GM21717 (cell line): Measurements from ENCODE around the gene PLAAT3.
"Not testable (repeated sequence)": the region's sequence is repeated elsewhere in the genome, so short reads cannot be mapped to it uniquely, and the experiment has no call there.

Experiments
- ATAC-seq: cut with Tn5 transposase; IDR thresholded peaks from one replicate; pipeline ENCODE4 v1.9.1; 2021; ENCODE audit warnings: mild to moderate bottlenecking, moderate library complexity; ENCODE audit not compliant: unreplicated experiment

The PLAAT3 gene

DNA sequence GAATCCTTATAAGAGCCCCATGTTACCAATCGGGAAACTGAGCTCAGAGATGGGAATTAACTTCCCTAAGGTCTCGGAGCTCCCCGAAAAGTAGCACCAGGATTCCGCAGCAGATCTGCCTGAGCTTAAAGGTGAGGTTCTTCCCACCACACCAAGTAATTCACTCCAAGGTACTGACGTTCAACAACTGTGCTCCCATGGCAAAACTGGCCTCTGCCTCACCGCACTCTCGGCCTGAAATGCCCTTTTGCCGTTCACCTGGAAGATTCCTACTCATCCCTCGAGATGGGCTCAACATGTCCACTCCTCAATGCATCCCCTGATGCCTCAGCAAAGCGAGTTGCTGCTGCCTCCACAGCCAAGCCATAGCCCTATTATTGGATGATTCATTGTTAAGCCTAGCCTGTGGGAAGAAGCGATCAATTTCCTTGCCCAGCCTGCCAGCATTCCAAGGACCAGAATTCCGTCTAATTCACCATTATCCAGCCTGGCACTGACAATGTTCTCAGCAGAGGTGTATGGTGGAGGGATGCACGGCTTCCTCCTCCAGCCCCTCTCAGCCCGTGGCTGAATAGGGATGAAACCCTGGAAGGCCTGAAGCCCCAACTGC, 4.2 kb downstream of the PLAAT3 start:
- ATAC-seq, result no peak

DNA sequence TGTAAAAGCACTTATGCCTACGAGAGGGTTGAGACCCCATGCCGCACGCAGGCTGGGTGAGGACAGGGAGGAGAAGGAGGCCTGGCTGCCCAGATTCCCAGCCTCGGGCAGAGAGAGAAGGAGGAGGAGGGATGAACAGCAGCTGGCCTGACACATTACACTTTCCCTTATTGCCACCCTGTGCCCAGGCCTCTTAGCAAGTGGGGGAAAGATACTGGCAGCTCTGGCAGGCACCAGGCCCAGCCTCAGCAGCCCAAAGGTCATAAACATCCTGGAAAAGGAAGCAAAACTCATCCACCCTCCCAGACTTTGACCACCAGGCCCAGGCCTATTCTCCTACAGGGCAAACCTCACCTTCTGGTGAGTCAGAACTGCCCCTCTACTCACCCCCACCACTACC, 4.7 kb downstream of the PLAAT3 start:
- no peak for ATAC-seq

DNA sequence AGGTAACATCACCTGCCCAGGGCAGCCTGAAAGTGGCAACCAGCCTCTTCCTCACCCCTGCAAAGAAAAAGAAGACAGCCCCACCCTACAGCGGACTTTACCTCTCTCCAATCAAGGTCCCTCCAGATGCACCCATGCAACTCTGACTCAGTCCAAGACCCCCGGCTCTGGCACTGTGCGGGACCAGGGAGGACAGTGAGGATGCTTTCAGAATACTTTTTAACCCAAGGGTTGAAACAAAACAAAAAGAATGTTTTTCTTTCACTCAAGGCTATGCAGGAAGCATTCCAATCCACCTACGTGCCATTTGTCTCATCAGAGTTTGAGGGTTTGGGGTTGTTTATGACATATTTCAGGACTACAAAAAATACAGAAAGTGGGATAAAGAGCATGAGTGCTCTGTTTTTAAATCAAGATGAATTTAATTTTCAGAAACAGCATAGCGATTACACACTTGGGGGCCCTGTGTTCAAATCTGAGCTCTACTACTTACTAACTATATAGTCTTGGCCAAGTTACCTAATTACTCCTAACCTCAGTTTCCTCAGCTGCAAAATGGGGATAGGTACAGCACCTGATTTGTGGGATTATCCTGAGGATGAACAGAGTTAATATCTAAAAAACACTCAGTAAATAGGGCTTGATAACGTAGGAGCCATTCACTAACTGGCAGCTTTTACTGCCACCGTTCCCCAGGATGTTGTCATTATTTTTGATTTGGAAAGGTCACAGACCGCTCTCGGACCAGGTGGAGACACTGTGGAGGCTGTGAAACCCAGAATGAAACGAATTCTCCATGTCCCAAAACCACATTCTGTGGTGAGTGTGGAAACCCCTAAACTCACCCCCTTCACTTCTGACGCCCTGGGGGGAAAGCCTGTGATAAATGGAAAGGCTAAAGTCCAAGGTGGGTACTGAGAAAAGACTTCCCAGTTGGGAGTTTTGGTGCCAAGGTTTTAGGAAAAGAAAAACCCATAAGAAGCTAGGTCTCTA, 5.6 kb downstream of the PLAAT3 start:
- no peak for ATAC-seq

DNA sequence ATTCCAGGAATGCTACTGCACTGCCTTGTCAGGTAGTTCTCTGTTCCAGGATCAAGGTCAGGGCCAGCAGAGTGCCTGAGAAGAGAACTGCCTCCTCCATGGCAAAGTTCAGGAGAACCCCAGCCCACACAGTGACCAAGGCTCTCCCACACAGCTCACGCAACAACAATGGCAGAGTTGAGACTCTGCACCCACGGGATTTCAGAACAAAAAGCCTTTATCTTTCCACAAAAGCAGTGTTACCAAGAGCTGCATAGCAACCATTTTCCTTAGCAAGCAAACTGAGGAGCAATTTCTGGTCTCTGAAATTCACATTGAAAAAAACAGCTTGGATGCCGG, 11.1 kb downstream of the PLAAT3 start:
- ATAC-seq, result no peak

DNA sequence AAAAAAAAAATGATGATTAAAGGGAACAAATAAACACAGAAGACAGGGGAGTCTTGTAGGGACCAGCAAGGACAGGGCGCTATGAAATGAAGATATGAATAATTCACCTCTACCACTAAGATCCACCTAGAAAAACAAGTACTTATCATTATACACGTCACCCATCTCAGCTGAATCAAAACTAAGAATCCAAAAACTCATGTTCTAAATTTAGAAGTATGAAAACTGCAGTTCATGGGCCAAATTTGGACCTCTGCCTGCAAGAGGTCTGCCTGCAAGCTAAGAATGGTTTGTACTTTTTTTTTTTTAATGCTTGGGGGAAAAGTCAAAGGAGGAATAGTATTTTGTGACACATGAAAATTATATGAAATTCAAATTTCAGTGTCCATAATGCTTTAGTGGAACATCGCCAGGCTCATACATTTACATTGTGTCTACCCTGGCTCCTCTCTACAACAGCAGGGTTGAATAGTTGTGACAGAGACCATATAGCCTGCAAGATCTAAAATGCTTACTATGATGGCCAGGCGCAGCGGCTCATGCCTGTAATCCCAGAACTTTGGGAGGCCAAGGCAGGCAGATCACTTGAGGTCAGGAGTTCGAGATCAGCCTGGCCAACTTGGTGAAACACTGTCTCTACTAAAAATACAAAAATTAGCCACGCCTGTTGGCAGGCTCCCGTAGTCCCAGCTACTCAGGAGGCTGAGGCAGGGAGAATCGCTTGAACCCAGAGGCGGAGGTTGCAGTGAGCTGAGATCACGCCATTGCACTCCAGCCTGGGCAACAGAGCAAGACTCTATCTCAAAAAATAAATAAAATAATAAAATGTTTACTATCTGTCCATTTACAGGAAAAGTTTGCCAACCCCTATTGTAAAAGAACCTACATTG, 11.7 kb downstream of the PLAAT3 start:
- not testable (repeated sequence) for ATAC-seq

DNA sequence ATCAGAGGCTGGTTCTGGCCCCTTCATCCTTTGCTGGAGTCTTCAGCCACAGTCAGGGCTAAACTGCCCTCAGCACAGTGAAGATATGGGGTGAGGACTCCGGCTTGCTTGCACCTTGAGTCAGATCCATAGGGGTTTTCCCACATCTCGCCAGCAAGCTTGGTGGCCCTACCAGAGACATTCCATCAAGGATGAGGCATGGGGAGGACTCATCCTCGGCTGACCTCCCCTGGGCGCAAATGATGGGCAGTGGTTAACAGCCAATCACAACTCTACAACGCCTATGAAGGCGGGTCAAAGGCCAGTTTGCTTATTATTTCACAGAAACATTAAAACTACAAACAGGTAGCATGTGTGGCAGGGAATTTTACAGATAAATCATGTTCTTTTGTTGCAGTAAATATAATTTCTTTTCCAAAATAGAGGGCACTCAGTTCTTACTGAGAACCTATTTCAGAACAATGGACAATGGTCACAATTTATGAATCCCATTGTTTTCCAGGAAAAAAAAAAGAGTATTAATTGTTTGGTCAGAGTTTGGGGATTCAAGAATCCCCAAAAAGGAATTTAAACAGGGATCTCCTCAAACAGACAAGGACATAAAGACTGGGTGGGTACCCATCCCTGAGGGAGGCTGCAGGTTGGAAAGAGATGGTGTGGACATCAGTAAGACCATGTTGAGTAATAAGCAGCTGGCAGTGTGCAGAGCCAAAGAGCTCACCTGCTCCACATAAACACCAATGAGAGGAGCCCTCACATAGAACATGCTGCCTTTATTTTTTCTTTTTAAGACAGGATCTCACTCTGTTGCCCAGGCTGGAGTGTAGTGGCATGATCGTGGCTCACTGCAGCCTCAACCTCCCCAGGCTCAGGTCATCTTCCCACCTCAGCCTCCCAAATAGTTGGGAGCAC, 14.8 kb downstream of the PLAAT3 start:
- ATAC-seq, result no peak

DNA sequence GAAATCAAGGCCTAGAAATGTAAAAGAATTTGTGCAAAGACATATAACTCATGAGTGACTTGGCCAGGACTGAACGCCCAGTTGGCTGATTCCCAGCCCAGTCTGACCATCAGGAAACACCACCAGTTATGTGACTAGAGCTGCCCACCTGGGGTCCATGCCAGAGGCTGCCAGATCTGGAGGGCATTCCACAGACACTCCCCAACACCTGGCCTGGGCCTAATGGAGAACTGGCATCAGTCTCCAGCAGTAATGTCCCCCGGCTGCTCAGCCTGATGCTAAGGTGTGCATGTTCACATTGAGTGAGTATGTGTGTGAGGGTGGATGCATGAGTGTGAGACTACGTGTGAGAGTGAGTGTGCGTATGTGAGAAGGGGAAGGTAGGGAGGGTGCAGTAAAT, 15.7 kb downstream of the PLAAT3 start:
- no peak for ATAC-seq

DNA sequence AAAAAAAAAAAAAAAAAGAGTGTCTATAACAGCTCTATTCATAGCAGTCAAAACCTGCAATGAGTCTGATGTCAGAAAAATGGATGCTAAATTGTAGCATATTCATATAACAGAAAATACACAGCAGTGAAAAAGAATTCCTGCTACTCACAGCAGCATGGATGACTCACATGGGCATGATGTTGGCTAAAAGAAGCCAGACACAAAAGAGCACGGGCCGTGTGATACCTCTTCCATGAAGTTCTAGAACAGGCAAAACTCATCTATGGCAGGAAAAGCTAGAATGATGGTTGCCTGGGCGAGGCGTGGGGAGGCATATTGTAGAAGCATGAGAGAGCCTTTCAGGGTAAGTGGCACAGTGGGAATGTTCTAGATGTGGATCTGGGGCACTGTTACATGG, 18.9 kb downstream of the PLAAT3 start:
- no peak for ATAC-seq

DNA sequence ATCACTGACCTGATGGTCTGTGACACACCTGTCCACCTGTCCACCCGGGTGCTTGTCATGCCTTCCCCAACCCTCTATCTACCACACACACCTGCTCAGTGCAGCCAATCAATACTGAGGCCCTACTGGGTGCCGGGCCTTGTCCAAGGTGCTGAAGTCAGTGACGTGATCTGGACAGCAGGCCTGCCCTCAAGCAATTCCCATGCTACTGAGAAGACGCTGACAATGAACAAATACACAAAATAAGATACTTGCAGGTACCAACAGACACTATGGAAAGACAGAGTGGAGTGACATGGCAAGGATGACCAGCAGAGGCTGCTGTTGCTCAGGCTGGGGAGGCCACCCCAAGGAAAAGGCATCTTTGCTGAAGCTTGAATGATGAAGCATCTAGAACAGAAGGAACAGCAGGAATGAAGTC, 21.2 kb downstream of the PLAAT3 start:
- no peak for ATAC-seq

DNA sequence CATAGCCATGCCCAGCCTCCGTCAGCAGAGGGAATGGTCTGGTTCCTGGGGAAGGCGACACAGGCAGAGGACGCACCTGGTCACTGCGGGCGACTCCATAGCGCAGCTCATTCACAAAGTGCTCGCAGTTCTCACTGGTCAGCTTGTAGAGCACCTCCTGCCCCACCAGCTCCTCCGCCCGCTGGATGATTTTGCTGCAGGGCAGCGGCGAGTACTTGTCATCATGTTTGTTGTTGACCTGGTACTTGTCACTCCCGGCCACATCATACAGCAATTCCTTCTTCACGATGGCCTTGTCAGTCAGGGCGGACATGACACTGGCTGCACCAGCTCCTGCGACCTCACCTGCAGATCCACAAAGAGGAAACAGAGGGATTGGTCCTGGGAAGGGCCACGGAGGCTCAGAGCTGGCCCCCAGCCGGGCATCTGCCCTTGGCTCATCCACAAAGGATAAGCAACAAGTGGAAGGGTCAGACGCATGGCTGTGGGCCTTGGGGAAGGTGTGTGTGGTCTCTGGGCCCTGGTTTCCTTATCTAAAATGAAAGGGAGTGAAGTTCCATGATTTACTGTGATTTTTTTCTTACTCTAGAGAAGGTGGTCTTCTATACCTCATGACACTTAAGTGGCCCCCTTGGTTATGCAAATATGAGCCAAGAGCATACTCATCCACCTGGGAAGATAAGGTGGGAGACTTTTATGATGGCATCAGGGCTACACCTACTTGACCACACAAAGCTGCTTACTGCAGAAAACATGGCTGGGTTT, 24.0 kb downstream of the PLAAT3 start:
- ATAC-seq, result no peak

DNA sequence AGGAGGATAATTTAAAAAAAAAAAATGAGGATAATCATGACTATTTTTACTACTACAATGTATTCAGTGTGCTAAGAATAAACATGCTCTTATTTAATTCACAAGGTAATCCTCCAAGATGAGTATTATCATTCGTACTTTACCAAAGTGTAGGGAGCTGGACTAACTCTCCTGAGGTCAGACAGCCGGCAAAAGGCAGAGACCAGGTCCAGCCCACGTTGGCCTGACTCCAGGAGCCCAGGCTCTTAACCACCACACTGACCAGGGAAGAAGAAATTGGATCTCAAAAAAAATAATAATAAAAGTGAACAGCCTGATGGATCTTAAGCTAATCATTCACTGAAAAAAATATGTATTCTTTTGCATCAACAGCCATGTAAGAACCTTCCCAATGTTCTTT, 25.2 kb downstream of the PLAAT3 start:
- ATAC-seq, result no peak

DNA sequence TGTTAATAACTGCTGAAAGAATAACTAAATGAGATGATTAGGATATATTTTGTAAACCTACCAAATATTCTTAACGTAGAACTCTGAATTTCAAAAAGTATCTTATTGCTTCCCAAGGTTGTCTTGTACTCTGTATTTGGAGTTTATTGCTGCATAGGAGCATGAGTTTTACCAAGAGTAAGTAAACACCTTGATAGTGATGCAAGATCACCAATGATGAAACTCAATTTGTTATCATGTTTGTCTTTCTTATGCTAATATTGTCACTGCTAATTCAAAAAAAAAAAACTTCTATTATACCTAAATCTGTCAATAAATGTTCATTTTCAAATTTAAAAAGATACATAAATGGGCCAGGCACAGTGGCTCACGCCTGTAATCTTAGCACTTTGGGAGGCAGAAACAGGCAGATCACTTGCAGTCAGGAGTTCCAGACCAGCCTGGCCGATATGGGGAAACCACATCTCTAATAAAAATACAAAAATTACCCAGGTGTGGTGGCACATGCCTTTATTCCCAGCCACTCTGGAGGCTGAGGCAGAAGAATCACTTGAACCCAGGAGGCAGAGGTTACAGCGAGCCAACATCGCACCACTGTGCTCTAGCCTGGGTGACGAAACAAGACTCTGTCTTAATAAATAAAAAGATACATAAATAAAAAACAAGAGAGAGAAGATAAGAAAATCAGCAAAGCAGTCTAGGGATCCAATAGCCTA, 27.6 kb downstream of the PLAAT3 start:
- no peak for ATAC-seq

DNA sequence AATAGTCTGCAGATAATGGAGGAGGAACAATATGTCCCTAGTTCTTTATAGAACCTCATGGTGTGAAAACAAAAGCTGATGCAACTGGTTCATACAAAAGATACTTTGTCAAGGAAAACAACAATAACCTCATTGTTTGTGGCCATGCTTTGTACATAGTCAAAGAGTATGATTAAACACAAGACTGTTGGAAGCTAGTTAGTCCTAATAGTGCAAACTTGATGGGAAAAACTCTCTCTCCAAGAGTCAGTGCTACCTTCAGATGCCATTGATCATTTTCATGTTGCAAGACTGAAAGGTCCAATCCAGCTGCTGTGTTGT, 30.9 kb downstream of the PLAAT3 start:
- no peak for ATAC-seq

DNA sequence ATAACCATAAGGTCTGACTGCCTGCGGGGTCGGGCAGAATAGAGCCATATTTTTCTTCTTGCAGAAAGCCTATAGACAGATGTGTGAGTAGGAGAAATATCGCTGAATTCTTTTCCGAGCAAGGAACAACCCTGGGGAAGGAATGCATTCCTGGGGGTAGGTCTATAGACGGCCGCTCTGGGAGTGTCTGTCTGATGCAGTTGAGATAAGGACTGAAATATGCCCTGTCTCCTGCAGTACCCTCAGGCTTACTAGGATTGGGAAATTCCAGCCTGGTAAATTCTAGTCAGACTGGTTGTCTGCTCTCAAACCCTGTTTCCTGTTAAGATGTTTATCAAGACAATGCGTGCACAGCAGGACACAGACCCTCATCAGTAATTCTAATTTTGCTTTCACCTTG, 33.0 kb downstream of the PLAAT3 start:
- not testable (repeated sequence) for ATAC-seq

DNA sequence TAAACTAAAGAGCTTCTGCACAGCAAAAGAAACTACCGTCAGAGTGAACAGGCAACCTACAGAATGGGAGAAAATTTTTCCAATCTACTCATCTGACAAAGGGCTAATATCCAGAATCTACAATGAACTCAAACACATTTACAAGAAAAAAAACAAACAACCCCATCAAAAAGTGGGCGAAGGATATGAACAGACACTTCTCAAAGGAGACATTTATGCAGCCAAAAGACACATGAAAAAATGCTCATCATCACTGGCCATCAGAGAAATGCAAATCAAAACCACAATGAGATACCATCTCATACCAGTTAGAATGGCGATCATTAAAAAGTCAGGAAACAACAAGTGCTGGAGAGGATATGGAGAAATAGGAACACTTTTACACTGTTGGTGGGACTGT, 35.4 kb downstream of the PLAAT3 start:
- ATAC-seq, result not testable (repeated sequence)

DNA sequence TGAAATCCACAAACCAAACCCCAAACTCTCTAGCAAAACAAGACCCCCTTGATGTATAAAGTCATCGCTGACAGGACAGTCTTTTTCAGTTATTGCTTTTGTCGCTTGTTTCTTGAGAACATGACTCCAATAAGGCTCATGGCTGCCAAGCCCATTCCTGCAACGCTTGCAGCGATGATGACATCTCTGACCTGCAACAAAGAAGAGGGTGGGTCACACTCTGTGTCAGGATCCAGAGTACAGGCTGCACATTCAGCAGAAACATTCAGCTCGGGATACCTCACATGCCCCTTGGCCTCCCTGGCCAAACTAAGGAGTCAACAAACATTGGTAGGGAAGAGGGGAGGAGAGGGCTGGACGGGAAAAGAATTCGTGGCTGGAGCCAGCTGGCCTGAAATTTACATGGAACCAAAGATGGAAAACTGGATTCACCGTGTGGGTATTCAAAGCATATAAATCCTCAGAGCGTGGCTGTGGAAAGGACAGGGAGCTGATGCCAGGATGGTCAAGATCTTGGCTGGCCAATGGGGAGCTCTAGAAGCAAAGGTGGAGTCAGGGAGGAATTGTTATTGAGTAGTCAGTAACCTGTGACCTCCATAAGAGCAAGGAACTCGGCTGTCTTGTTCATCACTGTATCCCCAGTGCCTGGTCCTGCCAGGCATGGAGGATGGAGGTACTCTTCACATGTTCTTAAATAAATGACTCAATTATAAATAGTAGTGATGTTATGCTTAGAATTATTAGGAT, 39.2 kb downstream of the PLAAT3 start:
- no peak for ATAC-seq

DNA sequence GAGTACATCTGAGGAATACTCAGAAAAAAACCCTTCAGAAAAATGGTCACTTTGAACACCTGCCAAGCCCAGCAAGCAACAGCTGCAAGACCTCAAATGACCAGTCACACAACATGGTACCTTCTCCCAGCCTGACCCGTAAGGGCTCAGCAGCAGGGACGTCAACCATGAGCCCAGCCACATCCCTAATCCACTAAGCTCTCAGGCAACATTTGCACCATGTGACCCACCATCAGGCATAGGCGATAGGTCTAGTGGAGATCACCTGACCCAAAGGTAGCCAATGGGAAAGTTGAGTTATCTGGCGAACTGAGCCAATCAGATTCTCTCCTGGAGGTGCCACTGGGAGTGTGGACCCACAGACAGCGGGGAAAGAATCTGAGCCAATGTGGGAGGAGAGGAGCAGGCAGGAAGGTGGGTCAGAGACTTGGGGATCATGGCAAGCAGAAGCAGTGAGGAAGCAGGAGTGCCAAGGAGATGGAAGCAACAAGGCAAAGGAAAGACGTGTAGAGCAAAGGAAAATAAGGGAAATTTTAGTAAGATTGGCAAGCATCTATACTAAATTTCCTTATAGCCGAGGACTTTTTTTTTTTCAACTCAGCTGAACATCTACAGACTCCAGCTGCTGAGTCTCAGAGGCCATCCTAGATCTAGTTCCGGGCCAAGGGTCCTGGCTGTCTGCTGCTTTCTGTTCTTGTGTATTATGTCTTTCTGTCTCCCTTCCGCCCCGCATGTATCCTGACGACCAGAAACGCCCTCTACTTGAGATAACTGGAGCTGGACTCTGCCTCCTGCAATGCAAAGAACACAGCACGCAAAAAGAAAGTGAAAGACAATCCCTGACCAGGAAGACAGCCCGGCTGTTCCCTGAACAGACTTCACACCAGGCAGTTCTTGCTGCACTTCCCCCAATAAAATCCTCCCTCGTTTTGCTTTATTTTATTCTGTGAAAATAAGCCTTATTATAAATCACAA, 40.1 kb downstream of the PLAAT3 start:
- no peak for ATAC-seq
